AG08395 (cell line): ENCODE results near the gene TPBGL.
"Not testable (repeated sequence)": the region's sequence is repeated elsewhere in the genome, so short reads cannot be mapped to it uniquely, and the experiment has no call there.

Experiments used
- DNase-seq: peaks from one replicate; pipeline ENCODE4 v3.0.0; 2012; ENCODE audit warnings: mixed read lengths, low spot score

TPBGL gene

GRCh38 chr11:75272821-75273301, 32.3 kb downstream of the TPBGL start:
- no peak for DNase-seq

DNA sequence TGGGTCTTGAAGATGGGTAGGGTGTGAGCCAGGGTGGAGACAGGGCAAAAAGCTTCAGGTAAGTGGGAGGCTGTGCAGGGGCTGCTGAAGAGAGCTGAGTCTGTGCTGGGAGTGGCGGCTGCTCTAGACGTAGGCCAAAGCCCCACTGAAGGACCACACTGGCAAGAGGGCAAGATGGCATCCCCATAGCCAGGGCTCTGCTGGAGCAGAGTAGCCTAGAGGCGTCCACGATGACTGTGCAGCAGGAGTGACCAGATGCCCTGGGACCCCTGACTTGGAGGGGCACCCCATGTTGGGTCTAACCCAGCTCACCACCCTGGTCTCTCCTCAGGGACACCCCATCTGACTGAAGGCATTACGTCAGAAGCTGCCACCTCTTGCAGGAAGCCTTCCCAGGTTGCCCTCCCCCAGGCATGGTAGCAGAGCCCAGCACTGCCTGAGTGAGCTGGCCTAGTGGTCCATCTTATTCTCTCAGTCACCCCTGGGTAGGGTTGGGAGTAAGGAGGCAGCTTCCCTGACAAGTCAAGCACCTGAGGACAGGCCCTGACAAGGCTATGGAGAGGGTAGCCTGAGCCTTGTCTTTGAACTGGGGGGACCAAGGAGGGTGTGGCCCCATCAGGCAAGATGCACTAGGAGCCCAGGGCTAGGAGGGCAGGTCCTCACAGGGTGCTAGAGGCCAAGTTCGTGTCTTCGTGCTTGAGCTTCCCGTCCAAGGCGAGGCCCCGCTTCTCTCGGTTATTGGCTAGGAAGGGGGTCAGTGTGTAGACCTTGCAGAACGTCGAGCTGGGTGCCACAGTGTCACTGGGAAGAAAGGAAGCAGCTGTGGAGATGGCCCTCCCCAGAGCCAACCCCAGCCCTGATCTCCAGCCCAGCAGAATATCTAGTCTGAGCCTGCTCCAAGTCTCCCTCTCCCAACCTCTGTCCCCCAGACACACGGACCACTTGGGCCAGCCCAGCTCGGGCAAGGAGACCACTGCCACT, 33.1 kb downstream of the TPBGL start:
- DNase-seq: no peak

DNA sequence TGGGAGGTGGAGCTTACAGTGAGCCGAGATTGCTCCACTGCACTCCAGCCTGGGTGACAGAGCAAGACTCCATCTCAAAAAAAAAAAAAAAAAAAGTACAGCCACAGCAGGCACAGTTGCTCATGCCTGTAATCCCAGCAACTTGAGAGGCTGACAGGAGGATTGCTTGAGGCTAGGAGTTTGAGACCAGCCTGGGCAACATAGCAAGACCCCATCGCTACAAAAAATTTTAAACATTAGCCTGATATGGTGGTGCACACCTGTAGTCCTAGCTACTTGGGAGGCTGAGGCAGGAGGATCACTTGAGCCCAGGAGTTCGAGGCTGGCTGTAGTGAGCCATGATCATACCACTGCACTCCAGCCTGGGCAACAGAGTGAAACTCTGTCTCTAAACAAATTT, 34.1 kb downstream of the TPBGL start:
- DNase-seq: not testable (repeated sequence)

DNA sequence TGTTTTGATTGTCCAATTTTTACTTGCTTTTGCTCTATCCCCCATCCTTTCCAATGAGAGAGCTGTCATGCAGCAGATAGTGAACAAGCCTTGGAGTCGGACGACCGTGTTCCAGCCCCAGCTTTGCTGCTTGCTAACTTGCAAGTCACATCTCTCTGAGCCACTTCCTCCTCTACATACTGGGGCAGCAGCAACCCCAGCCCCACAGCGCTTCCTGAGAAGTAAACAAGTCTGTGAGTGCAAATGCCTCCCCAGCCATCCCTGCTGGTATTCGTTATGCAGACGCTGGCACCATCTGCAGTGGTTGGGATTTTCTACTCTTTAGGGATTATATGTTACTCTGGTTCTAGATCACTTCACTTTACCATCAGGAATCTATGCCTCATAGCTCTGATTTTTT, 35.0 kb downstream of the TPBGL start:
- no peak for DNase-seq

DNA sequence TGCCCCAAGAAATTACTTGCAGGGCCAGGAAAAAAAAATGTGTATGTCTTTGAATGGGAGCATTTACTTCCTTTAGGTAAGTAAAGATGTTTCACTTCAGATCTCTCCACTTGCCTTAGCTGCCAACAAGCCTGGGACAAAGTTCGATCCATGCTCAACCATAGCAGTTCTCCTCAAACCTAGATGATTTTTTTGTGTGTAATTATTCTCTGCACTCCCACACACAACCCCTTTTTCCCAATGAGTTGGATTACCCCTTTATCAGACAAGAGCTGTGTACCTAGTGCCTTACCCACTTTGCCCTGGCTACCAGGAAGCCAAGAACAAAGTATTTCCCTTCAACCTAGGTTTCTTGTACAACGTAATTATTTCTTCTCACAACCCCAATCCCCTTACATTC, 35.6 kb downstream of the TPBGL start:
- no peak for DNase-seq

DNA sequence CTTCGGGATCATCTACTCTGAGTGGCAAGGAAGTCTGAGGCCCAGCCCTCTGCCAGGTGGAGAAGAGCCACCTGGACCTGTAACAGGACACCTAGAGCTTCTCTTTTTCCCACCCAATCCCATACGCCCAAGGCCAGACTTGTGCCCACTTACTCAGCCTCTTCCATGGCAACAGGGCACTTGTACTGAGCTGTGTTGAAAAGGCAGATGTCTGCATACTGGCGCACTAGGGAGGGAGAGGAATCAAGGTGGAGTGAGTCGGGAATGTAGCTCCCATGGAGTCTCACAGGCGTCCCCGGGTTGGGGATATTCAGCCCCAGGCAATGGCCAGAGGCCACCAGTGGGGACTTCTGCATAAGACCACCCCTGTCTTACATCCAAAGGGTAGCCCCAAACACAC, 36.1 kb downstream of the TPBGL start:
- no peak for DNase-seq

GRCh38 chr11:75277211-75277805, 36.7 kb downstream of the TPBGL start:
- no peak for DNase-seq

DNA sequence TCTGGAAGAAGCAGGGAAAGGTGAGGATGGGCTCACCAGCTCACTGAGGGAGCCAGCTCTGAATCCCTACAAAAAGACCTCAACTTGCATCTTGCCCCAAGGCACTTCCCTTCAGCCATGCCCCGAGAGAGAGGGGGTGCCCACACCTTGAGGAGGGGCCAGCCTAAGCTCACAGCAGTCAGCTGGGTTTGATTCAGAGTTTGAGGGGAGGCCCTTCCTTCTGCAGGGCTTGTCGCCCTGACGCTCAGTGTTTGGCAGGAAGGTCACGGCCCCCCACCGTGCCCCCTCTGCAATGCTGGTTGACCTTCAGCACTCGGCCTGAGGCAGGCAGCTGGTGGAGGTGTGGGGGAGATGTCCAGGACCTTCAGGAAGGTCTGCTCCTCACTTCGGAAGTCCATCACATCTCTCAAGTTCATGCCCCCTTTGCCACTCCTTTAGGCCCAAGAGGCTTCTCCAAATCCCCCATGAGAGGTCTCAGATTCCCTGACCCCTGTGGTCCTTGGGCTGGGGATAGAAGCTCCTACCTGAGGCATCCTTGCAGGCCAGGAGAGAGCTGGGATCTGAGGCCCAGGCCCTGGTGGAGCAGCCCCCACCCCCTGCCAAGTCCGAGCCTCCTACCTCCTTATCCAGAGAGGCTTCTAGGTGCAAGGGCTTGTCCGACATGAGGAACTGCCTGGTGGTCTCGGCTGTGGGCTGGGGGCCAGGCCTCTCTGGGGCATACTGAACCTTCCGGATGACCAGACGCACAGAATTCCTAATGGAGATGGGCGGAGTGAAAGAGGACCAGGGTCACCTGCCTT, 37.6 kb downstream of the TPBGL start:
- no peak for DNase-seq

DNA sequence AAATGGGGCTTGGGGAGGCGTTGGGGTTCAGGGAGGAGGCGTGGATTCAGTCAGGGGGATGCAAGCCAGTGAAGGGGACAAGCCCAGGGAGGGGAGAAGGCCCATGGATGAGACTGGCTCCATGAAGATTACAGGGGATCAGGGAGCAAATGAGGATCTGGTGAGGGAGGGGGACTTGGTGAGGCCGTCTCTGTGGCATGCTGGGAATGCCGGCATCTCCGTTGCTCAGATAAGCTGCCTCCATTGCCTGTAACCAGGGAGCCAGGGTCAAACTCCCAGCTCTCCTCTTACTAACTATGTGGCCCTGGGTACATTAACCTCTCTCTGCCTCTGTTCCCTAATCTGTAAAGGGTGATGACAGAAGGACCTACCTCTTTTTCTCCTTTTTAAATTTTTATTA, 38.7 kb downstream of the TPBGL start:
- no peak for DNase-seq

GRCh38 chr11:75280227-75280701, 39.7 kb downstream of the TPBGL start:
- DNase-seq: peak; percentile 91

DNA sequence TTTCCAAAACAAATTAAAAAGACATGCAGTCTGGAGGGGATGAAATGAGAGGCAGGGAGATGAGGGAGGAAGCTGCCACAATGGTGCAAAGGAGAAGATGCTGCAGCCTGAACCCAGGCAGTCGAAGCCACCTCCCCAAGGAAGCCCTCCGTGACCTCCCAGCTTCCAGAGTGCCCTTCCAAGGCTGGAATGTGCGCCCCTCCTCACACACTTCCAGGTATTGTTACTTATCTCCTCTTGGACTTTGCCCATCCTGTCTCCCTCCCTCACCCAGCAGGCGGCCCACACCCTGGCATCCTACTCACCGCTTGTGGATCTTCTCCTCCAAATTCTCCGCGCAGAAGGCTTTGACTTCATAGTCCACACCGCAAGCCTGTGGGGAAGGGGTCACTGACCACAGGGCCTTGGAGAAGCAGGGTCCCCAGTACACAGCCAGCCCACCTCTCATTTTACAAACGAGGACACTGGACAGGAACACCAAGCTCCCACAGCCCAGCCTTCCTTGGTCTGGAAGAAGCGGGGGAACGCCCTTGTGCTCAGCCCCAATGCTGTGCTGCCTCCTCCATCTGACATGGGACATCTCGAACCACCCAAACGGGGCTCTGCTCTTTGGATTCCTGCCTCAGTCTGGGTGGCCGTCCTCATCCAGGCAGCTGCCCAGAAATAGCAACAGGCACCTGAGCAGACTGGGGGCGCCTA, 40.3 kb downstream of the TPBGL start:
- DNase-seq: no peak

GRCh38 chr11:75281469-75282095, 41.0 kb downstream of the TPBGL start:
- DNase-seq: no peak

GRCh38 chr11:75283391-75283931, 42.9 kb downstream of the TPBGL start:
- DNase-seq: no peak

GRCh38 chr11:75285776-75286360, 45.3 kb downstream of the TPBGL start:
- no peak for DNase-seq

GRCh38 chr11:75286826-75287465, 46.4 kb downstream of the TPBGL start:
- no peak for DNase-seq

DNA sequence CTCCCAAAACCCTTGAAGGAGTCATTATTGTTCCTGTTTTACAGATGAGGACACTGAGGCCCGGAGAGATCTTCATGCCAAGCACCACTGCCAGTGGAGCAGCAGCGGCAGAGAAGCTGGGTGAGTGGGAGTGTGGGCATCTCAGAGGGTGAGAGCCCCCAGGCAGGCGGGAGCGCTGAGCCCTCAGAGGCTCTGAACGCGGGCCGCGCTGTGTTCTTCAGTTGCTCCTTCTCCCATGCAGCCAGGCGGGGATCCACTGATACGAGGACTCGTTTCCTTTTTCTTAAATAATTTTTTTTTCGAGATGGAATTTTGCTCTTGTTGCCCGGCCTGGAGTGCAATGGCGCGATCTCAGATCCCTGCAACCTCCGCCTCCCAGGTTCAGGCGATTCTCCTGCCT, 47.0 kb downstream of the TPBGL start:
- DNase-seq: no peak

- no peak for DNase-seq
These were observed 48.9 kb downstream of the TPBGL start for GRCh38 chr11:75289511-75289760.

- no peak for DNase-seq
These were observed 49.3 kb downstream of the TPBGL start for GRCh38 chr11:75289919-75290318.

DNA sequence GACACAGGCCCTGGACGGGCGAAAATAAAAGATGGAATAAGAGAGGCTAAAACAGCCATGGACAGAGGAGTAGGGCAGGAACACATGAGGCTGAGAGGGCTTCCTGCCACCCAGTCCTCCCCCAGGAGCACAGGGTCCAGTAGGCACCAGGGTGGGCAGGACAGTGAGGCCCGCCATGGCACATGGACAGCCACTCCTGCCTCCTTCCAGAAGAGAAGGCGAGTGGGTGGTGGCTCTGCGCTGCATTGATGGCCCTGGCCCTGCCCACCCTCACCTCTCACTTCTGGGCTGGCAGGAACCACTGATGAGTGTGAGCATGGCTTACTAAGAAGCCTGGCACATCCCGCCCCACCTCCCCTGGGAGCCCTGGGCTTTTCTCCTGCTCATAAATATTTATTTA, 51.2 kb downstream of the TPBGL start:
- no peak for DNase-seq

DNA sequence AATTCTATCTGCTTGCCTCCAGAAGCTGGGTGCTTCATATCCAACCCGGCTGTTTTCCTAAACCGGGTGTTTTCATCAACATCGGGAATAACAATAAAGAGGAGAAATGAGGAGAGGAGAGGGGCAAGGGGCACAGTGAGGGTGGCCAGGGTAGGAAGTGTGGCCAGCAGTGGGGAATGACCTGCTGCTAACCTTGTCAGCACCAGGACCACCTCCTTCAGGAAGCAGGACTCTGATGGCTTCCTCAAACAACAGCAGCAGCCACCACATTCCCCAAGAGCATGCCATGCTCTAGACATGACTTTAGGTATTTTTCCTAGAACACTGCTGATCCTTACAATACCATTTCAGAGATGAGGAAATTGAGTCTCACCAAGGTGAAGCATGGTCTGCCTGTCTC, 52.4 kb downstream of the TPBGL start:
- no peak for DNase-seq
